Naive thymus-derived CD8-positive, alpha-beta T cell (primary cell): Measurements from ENCODE around the gene ACADS. TPM values are rescaled to one million over a fixed set of nuclear protein-coding genes. Genes with fewer than 3 reads are reported as not detected.
A peak's percentile ranks its signal among the peaks of the same experiment; 100 is the strongest.

ENCODE experiments used
- ATAC-seq, 2 donors: fragments of 150-1000 bp; cut with Tn5 transposase in 1 of 2; sonication (Bioruptor Pico), chemical (Tn5 transposase) in 1 of 2; 1 replicate in 1 of 2; 2 replicates in 1 of 2; pipeline ENCODE4 v1.10.0; 2021; ENCODE audit warnings: mild to moderate bottlenecking in 2 of 2, moderate library complexity in 2 of 2
- POLR2A ChIA-PET: fragments of 350-600 bp; sonication (Branson Sonifier 250); formaldehyde crosslinking; loops from one replicate; lab custom pipeline; 2021; ENCODE audit warnings: antibody characterized with exemption; lab: Charles Lee
- DNase-seq, 10 donors: peaks; one replicate each; pipeline versions ENCODE4 v3.0.0 to v3.0.0-alpha.2; 2020 to 2022
- H3K27ac Mint-ChIP-seq, 10 donors: one replicate each; pipeline ENCODE4 v1.8.0; 2020 to 2022; ENCODE audit warnings: mild to moderate bottlenecking in 10 of 10, mixed read lengths in 10 of 10, moderate library complexity in 4 of 10, inconsistent platforms in 1 of 10
- H3K27me3 Mint-ChIP-seq, 5 donors: one replicate each; pipeline ENCODE4 v1.8.0; 2021 to 2022; ENCODE audit warnings: mixed read lengths in 5 of 5
- H3K36me3 Mint-ChIP-seq, 3 donors: one replicate each; pipeline ENCODE4 v1.8.0; 2020 to 2022; ENCODE audit warnings: mixed read lengths in 3 of 3, mild to moderate bottlenecking in 2 of 3, inconsistent platforms in 1 of 3
- H3K4me1 Mint-ChIP-seq, 4 donors: one replicate each; pipeline ENCODE4 v1.8.0; 2021 to 2022; ENCODE audit warnings: mixed read lengths in 4 of 4
- H3K4me3 Mint-ChIP-seq, 10 donors: one replicate each; pipeline ENCODE4 v1.8.0; 2020 to 2022; ENCODE audit warnings: mild to moderate bottlenecking in 10 of 10, mixed read lengths in 10 of 10, moderate library complexity in 6 of 10, inconsistent platforms in 1 of 10
- H3K9me3 Mint-ChIP-seq, 9 donors: one replicate each; pipeline ENCODE4 v1.8.0; 2020 to 2022; ENCODE audit warnings: mixed read lengths in 9 of 9, mild to moderate bottlenecking in 3 of 9, inconsistent platforms in 1 of 9, moderate library complexity in 1 of 9
- polyA plus RNA-seq, 3 donors: library from polyadenylated mRNA; unstranded; fragments of 300-500 nt; fragmentation: Illumina TruSeq; gene quantifications; one replicate each; pipeline ENCODE4 v1.2.3, GENCODE V29; 2021
- total RNA-seq, 8 experiments: library from RNA in 2 of 8; stranded (reverse) in 2 of 8; gene quantifications; one replicate each; pipeline ENCODE4 v1.2.3 and lab custom pipeline; 2021 to 2026

Gene ACADS
- total and polyA plus RNA-seq, 5 experiments from 2014 or later, result 14.7 to 25.7 (median 17.7) TPM

DNA sequence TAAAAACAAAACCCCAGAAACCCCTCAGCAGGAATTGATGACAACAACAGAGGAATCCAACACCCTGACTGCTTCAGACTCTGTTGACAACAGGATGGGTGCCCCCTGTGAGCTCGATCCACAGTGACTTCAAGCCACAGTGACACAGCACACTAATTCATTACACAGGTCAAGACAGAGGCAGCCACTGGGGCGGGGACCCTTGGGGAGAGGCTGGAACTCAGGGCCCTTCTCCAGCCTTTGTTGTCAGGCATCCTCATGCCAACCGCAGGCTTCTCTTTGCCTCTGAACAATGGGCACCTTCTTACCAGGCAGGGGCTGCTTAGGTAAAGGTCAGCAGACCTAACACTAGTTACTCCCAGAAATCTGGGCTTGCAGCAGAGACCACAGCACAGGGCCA, 37.6 kb downstream of the ACADS start:
- Mint-ChIP-seq H3K27me3 (no peaks in the 10 kb centered on the region), H3K27ac (peak overlapping the region in 3 of 10 donors; percentile 57 to 75 (median 67)), H3K4me1 (peaks cover 0 to 2% (median 0%) of the 10 kb centered on the region in 4 donors), H3K36me3 (peaks cover 0 to 73% (median 7%) of the 10 kb centered on the region in 3 donors), H3K9me3 (no peaks in the 10 kb centered on the region), H3K4me3 (no peak overlapping the region)
- ATAC-seq, result no peak
- no peak for DNase-seq
- POLR2A ChIA-PET, result no interaction called here

DNA sequence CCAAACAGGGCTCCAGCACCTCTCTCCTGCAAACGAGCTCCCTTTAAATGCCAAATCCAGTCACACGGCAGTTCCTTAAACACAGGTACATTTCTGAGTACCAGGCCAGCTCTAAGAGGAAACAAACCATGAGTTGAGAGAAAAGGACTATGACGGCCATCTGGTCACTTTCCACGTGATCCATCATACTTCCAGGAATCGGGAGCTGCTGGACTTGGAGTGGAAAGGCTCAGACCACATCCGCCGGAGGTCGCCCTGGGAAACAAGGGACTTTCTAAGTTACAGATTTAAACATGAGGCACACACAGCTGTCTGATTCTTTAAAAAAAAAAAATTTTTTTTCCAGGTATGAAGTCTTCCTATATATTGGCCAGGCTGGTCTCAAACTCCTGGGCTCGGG, 39.2 kb downstream of the ACADS start:
- ATAC-seq (no peak), DNase-seq (no peak)
- H3K4me3 Mint-ChIP-seq, result no peak overlapping the region
- H3K27me3 Mint-ChIP-seq, result no peaks in the 10 kb centered on the region
- no peaks in the 10 kb centered on the region for H3K9me3 Mint-ChIP-seq
- POLR2A ChIA-PET, result interaction anchor here (0.7 kb wide), 1 partner anchor 205 kb away, joined by 3 read pairs; no protein-coding TSS in a partner anchor
- H3K4me1 Mint-ChIP-seq, result peaks cover 0 to 4% (median 1%) of the 10 kb centered on the region in 4 donors
- no peak overlapping the region for H3K27ac Mint-ChIP-seq
- H3K36me3 Mint-ChIP-seq, result peaks cover 0 to 87% (median 11%) of the 10 kb centered on the region in 3 donors

DNA sequence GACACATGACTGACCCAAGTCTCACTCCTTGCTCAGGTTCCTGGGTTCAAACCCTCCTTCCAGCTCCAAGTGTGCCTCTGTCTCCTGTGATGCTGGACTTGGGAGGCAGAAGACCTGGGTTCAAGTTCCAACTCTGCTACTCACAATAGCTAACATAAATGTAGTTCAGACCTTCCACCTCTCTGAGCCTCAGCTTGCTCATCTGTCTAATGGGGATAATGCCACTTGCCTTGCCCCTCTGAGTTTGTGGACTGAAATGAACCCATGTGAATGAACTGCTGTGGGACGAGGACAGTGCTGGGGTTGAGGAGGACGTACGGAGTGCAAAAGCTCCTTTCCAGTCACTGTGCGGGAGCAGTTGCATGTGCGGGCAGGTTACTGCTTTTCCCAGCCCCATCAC, 40.9 kb downstream of the ACADS start:
- peaks cover 0 to 11% (median 4%) of the 10 kb centered on the region in 4 donors for H3K4me1 Mint-ChIP-seq
- no peak overlapping the region for H3K4me3 Mint-ChIP-seq
- ATAC-seq, result no peak
- POLR2A ChIA-PET, result no interaction called here
- no peak for DNase-seq
- no peaks in the 10 kb centered on the region for H3K27me3 Mint-ChIP-seq
- peaks cover 0 to 87% (median 11%) of the 10 kb centered on the region in 3 donors for H3K36me3 Mint-ChIP-seq
- H3K9me3 Mint-ChIP-seq, result no peaks in the 10 kb centered on the region
- H3K27ac Mint-ChIP-seq, result peak overlapping the region in 1 of 10 donors; percentile 33

DNA sequence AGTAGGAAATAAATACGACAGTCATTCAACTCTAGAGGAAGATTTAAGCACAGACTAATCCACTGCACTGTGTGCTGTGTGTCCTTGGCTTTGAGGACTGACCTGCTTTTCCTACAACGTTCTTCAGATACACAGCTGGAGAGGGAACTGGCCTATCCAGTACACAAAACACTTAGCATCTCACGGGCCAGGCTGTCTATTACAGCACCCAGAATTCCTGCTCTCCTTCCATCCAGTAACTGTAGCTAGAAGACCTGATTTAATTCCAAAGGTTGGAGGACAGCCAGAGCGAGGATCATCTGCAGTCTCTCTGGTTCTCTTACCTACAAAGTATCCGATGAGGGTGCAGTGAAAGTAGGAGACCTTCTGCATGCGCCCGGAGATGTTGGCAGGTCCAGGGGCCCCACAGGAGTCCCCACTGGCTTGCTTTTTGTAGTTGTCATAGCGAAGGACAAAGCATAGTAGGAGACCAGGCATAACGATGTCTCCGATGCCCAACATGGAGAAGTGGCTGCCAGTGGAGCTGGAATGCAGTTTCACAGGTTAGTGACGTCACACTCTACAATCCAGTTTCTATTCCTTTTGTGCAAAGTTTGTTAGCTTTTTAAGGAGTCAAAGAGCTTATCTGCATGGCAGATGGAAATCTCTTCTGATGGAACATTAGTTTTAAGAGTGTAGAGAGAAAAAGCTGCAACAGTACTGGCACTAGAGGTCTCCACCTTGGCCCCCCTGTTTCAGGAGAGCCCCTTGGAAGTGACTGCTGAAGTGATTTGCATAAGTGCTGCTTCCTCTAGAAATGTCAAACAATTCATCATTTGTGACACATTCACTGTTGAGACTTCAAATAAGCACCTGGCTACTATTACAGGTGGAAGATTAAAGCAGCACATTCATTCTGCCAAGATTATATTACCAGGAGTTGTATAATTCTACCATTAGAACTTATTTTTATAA, 41.7 kb downstream of the ACADS start:
- Mint-ChIP-seq H3K36me3 (peaks cover 0 to 87% (median 11%) of the 10 kb centered on the region in 3 donors), H3K27me3 (no peaks in the 10 kb centered on the region), H3K4me1 (peaks cover 0 to 12% (median 4%) of the 10 kb centered on the region in 4 donors), H3K9me3 (no peaks in the 10 kb centered on the region), H3K4me3 (no peak overlapping the region), H3K27ac (peak overlapping the region in 3 of 10 donors; percentile 18 to 59 (median 56))
- ATAC-seq (no peak), DNase-seq (no peak)
- POLR2A ChIA-PET, result no interaction called here

DNA sequence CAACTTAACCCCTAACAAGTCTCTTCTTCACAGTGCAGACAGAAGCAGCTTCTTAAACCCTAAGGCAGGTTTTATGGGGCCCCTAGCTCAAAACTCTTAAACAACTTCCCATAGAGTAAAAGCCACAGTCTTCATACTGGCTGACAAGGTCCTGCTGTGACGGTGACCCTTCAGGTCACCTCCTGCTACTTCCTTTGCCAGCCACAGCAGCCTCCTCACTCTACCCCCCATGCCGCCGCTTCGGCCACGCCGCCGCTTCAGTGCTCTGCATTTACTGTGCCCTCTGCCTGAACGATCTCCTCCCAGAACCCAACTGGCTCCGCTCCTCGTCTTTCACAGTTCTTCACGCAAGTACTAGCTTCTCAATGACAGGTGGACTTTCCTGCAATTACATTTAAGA, 45.5 kb downstream of the ACADS start:
- Mint-ChIP-seq H3K36me3 (peaks cover 0 to 76% (median 11%) of the 10 kb centered on the region in 3 donors), H3K9me3 (no peaks in the 10 kb centered on the region), H3K4me1 (peaks cover 11 to 19% (median 17%) of the 10 kb centered on the region in 4 donors), H3K4me3 (no peak overlapping the region), H3K27me3 (no peaks in the 10 kb centered on the region), H3K27ac (peak overlapping the region in 7 of 10 donors; percentile 7 to 82 (median 69))
- ATAC-seq (no peak), DNase-seq (no peak)
- POLR2A ChIA-PET, result no interaction called here

DNA sequence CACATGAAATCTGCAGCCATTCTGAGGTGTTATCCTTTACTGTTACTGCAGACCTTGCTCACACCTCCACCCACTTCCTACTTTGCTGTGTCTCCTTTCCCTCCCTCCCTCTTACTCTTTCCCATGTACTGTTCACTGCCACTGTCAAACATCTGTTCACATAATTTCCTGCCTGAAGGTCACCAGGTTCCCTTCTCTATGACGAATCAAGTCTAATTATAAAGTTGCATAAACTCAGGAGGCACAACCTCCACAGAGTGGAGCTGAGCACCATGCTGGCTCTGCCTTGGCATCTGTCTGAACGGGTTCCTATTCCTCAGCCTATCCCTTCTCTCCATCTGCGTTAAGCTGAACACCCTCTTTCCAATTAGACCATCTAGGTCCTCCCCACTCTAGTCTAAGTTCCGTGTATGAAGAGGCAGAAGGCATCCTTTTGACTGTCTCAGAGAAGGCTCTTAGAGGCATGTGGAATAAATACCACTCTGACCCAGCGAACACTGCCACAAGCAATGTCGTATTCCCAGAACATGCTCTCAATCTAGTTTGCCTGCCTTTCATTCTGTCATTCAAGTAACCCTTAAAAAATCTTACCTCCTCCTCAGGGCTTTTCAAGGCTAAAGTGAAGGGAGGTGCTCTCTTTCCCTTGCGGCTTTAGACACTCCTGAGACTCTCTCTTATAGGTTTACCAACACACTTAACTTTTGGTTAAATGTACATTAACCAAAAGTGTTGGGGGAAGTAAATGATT, 48.7 kb downstream of the ACADS start:
- H3K4me1 Mint-ChIP-seq, result peaks cover 11 to 17% (median 16%) of the 10 kb centered on the region in 4 donors
- ATAC-seq (no peak), DNase-seq (no peak)
- H3K27me3 Mint-ChIP-seq, result no peaks in the 10 kb centered on the region
- no peak overlapping the region for H3K4me3 Mint-ChIP-seq
- H3K27ac Mint-ChIP-seq, result peak overlapping the region in 8 of 10 donors; percentile 5 to 88 (median 52)
- H3K9me3 Mint-ChIP-seq, result no peaks in the 10 kb centered on the region
- POLR2A ChIA-PET, result no interaction called here
- peaks cover 0 to 75% (median 2%) of the 10 kb centered on the region in 3 donors for H3K36me3 Mint-ChIP-seq

DNA sequence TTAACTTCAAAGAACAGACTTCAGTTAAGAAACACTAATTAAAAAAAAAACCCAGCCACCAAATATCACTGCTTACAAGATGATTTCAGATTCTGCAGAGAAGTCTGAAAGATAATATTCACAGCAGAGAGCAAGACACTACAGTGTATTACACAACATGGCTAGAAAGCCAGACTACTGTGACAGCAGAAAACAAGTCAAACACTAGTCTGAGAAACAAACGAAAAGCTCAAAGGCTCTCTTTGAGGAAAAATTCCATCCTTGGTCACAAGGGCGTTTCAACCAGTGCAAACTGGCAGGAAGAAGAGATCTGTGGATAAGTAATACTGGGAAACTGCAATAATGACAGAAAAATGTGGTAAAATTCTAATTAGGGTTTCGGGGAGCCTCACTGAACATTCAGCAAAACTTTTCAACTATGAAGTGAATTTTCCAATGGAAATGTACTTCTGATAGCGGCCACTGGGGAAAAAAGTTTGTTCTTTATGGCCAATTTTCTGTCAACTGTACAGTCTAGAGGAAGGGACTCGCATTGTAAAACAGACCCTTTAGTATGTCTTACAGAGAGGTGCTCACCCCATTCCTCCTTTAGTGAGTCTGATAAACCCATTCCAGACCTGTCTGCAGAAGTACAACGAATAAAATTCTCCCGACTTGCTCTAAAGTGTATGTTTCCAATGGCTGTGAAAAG, 50.4 kb downstream of the ACADS start:
- H3K27ac Mint-ChIP-seq, result peak overlapping the region in 3 of 10 donors; percentile 14 to 46 (median 27)
- no peaks in the 10 kb centered on the region for H3K9me3 Mint-ChIP-seq
- DNase-seq (no peak), ATAC-seq (no peak)
- POLR2A ChIA-PET, result no interaction called here
- H3K27me3 Mint-ChIP-seq, result no peaks in the 10 kb centered on the region
- H3K4me1 Mint-ChIP-seq, result peaks cover 11 to 17% (median 14%) of the 10 kb centered on the region in 4 donors
- H3K36me3 Mint-ChIP-seq, result peaks cover 0 to 75% (median 4%) of the 10 kb centered on the region in 3 donors
- no peak overlapping the region for H3K4me3 Mint-ChIP-seq

DNA sequence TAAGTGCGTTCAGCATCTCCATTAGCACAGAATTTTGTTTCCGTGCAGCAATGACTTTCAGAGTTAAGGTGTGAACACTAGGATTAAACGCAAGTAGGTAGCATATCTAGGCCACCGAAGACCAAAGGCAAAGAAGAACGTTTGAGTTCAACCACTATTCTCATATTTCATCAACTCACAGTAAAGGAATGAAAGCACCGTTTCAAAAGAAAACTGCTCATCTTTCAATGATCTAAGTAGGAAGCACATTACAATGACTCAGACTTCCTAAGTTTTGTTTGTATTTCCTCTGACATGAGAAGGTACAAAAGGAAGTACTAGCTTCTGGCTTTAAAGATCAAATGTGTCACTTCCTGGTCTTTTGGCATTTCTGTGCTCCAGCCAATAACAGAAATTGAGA, 57.6 kb downstream of the ACADS start:
- ATAC-seq (no peak), DNase-seq (no peak)
- Mint-ChIP-seq H3K4me1 (peaks cover 9 to 27% (median 19%) of the 10 kb centered on the region in 4 donors), H3K4me3 (peak overlapping the region in 2 of 10 donors; percentile 6 to 47), H3K36me3 (peaks cover 0 to 61% (median 5%) of the 10 kb centered on the region in 3 donors), H3K9me3 (no peaks in the 10 kb centered on the region), H3K27ac (peak overlapping the region in 7 of 10 donors; percentile 4 to 88 (median 74)), H3K27me3 (no peaks in the 10 kb centered on the region)
- POLR2A ChIA-PET, result no interaction called here

DNA sequence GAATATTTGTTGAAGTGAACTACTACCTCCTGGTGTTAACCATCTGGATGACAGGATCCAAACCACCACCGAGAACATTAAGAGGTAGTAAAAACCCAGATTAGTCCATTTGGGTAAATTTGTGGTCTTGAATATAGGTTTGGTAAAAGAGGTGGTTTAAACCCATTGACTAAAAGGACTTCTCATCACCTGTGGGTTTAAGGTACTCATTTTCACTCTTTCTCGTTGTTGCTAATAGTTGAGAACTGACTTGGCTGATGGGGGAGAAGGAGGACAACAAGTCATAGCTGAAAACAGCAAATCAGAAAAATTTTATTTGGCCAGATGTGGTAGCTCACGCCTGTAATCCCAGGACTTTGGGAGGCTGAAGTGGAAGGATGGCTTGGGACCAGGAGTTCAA, 59.2 kb downstream of the ACADS start:
- no peak for ATAC-seq
- Mint-ChIP-seq H3K36me3 (peaks cover 0 to 60% (median 10%) of the 10 kb centered on the region in 3 donors), H3K4me3 (no peak overlapping the region), H3K9me3 (no peaks in the 10 kb centered on the region), H3K27ac (peak overlapping the region in 6 of 10 donors; percentile 3 to 80 (median 41)), H3K4me1 (peaks cover 15 to 35% (median 22%) of the 10 kb centered on the region in 4 donors), H3K27me3 (no peaks in the 10 kb centered on the region)
- DNase-seq, result no peak
- POLR2A ChIA-PET, result no interaction called here

DNA sequence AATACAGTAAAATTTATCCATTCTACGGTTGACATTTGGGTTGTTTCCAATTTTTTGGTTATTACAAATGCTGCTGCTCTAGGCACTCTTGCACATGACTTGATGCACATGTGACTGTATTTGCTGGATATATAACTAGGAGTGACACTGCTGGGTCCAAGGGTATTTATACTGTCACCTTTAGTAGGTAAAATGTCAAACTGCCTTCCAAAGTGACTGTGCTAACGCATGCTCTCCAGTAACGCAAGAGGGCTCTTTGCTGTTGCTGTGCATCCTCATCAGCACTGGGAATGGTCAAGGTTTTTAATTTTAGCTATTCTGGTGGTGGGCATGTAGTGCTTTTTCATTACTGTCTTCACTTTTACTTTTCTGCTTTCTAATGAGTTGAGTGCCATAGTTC, 62.3 kb downstream of the ACADS start:
- H3K4me1 Mint-ChIP-seq, result peaks cover 18 to 37% (median 26%) of the 10 kb centered on the region in 4 donors
- no peak for ATAC-seq
- H3K27ac Mint-ChIP-seq, result peak overlapping the region in 2 of 10 donors; percentile 25 to 58
- POLR2A ChIA-PET, result no interaction called here
- peaks cover 0 to 57% (median 5%) of the 10 kb centered on the region in 3 donors for H3K36me3 Mint-ChIP-seq
- H3K9me3 Mint-ChIP-seq, result peaks cover 0 to 2% (median 0%) of the 10 kb centered on the region in 9 donors
- no peaks in the 10 kb centered on the region for H3K27me3 Mint-ChIP-seq
- H3K4me3 Mint-ChIP-seq, result no peak overlapping the region
- DNase-seq, result no peak
